GM19438 (cell line): ENCODE measurements around the gene CPSF6.
"Not testable (repeated sequence)": the region's sequence is repeated elsewhere in the genome, so short reads cannot be mapped to it uniquely, and the experiment has no call there.

Source experiments
- ATAC-seq: cut with Tn5 transposase; IDR thresholded peaks from one replicate; pipeline ENCODE4 v1.9.1; 2021; ENCODE audit warnings: low read depth; ENCODE audit not compliant: unreplicated experiment

Gene CPSF6

GRCh38 chr12:69254862-69255261 is 15.5 kb downstream of the CPSF6 start:
- ATAC-seq = no peak

GRCh38 chr12:69258655-69259054 is 19.3 kb downstream of the CPSF6 start:
- ATAC-seq = no peak

DNA sequence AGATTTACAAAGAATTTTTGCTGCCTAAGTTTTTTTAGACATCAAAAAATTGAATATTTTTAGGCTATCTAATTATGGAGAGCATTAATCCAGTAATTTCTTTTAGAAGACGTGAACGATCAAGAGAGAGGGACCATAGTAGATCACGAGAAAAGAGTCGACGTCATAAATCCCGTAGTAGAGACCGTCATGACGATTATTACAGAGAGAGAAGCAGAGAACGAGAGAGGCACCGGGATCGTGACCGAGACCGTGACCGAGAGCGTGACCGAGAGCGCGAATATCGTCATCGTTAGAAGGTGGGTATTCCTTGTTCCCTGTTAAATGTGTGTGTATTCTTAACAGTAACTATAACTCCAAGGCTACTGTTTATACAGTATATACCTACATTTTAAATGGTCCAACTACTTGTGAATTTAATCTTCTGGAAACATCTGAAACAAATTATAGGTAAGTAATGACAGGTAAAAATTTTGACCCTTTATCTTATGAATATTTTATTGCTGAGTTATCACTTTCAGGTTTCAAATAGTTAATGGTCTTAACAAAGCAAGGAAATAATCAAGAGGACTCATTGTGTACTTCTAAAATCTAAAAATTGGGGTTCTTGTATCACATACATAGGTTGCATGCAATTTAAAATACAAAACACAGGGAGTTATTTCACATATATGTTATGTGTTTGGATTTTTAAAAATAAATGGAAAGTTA is 23.1 kb downstream of the CPSF6 start:
- ATAC-seq = no peak

DNA sequence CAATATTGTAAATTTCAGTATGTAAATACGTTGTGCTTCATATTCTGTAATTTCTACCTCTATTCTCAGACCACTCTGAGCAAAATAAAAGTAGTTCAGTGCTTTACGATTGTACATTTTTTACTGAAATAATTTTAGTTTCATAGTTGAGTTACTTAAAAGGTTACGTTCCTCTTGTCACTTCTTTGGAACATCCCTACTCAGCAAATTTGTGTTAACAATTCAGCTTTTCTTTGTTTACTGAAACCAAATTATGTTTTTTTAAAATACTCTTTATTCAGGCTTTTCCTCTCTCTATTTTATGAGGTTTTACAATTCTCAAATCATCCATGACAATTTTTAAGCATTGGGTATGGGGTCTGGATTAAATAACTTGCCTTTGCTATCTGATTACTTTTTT is 25.8 kb downstream of the CPSF6 start:
- no peak for ATAC-seq

DNA sequence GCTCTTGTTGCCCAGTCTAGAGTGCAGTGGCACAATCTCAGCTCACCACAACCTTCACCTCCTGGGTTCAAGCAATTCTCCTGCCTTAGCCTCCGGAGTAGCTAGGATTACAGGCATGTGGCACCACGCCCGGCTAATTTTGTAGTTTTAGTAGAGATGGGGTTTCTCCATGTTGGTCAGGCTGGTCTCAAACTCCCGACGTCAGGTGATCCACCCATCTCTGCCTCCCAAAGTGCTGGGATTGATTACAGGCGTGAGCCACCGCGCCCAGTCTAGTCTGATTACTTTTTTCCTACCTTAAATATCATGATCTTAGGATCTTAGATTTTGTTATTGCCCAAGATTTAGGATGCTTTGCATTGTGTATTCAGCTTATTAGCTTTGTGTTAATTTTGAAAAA is 26.3 kb downstream of the CPSF6 start:
- not testable (repeated sequence) for ATAC-seq

DNA sequence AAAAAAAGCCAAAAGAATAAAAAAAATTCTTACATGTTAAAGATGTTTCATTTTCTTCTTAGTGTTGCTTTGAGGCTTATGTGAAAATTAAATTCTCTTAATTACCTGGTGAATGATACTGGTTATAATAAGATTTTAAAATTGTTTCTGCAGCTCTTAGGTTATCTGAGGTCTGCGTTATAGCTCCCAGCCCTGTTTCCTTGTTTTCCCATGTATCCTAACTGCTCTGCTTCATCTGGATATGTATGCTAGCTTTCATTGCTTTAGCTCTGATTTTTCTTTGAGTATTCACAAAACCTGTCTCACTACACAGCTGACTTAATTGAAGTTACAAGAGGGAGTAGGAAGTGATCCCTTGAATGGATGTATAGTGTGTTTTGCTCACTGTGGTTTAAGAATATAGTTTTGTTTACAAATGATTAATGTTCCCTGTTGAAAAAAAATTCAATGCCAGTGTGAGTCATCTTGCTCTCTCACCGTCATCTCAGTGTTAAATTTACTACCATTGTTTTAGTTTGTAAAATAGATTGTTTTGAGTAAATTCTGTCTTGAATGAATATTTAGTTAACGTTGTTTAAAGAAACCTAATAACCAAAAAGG is 26.8 kb downstream of the CPSF6 start:
- ATAC-seq = no peak

GRCh38 chr12:69269736-69270135 is 30.4 kb downstream of the CPSF6 start:
- ATAC-seq = no peak

DNA sequence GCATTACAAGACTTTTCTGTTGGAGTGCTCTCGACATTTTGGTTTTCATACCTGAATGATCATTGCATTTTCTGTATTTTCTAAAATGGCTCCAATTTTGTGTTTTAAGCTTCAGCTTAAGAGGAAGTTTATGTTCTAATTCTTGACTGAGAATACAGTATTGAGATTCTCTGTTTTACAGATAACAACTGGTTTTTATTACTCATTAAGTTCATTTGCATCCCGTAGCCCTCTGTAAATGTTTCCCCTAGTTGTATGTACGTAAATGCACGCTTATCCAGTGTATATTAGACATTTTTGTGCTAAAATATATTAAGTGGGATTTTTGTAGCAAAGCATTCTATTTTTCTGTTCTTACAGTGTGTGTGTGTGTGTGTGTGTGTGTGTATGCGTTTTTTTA is 33.1 kb downstream of the CPSF6 start:
- no peak for ATAC-seq

DNA sequence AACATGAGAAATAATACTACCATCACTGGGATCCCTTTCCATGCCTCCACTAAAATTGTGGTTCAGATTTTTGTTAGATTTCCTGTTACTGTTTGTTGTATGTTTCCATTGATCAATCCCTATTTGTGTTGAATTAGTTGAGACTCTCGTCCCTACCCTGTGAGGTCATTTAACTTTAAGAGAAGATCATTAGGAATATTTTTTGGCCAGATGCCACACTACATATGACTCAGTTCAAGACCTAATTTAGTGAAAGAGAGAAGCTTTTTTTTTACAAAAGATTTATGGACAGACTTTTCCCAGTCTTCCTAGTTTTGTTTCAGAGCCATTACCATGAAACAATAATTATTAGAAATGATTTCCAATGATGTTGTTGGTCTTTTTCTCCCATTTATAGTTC is 35.5 kb downstream of the CPSF6 start:
- ATAC-seq = no peak

DNA sequence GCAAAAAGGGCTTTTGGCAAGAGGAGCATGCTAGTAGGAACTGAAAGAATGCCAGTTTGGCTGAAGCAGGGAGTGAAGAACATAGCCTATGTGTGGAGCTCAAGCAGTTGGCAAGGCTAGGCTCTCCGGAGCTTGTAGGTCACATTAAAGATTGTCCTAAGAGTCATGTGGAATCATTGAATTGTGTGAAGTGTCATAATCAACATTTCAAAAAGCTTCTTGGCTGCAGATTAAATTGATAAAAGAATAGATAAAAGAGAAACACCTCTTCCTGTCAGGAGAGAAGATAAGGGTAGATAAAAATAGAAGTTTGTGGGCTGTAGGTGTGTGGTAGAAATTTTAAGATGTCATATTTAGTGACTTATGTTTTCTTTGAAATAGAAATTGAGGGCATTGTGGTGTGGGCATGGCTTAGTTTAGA is 36.1 kb downstream of the CPSF6 start:
- no peak for ATAC-seq

GRCh38 chr12:69278814-69279782 is 39.7 kb downstream of the CPSF6 start:
- no peak for ATAC-seq

- no peak for ATAC-seq
These were observed 44.8 kb downstream of the CPSF6 start for GRCh38 chr12:69284131-69284530.

GRCh38 chr12:69287556-69287955 is 48.2 kb downstream of the CPSF6 start:
- ATAC-seq = no peak

DNA sequence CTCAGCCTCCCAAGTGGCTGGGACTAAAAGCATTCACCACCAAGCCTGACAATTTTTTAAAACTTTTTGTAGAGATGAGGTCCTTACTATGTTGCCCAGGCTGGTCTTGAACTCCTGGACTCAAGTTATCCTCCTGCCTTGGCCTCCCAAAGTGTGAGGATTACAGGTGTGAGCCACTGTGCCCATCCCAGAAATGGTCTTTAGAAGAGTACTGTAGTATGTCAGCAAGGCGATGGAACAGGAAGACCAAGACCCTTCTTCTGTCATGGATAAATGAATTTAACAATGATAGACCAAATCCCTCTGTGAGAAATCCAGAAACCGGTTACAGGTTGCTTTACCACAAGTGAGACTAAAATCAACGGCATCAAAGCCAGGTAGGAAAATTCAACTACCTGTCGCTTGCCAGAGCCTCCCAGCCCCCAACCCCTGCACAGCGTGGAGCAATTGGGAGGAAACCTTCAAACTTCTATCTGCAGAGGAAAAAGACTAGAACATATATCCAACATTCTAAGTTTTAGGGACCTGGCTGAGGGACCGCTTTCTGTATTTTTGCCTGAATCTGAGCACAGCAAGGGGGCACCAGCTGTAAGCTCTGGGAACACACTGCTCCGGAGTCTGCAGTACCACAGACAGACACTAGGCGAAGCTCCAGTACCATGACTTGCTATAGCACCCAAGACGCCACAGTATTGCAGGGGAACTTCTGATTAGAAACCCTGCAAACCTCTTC is 51.3 kb downstream of the CPSF6 start:
- ATAC-seq = peak; percentile 97

GRCh38 chr12:69291278-69291593 is 51.9 kb downstream of the CPSF6 start:
- ATAC-seq = no peak

- no peak for ATAC-seq
These were observed 58.8 kb downstream of the CPSF6 start for GRCh38 chr12:69298133-69298532.

DNA sequence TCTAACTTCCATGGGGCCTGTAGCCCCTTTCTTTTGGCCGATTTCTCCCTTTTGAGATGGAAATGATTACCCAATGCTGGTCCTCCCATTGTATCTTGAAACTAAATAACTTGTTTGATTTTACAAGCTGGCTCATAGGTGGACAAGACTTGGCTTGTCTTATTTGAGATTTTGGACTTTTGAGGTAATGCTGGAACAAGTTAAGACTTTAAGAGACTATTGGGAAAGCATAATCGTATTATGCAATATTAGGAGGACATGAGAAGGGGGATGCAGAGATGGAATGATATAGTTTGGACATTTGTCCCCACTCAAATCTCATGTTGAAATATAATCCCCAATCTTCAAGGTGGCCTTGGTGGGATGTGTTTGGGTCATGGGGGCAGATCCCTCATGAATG is 59.6 kb downstream of the CPSF6 start:
- no peak for ATAC-seq

DNA sequence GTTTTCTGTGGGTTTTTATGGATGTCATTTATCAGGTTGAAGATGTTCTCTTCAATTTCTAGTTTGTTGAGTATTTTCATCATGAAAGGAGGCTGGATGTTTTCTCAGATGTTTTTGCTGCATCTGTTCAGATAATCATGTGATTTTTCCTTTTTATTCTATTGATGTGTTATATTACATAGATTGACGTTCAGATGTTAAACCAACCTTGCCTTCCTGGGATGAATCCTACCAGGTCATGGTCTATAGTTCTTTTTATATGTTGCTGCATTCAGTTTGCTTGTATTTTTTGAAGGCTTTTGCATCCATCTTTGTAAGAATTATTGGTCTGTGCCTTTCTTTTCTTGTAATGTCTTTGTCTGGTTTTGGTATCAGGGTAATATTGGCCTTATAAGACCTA is 64.9 kb downstream of the CPSF6 start:
- no peak for ATAC-seq

DNA sequence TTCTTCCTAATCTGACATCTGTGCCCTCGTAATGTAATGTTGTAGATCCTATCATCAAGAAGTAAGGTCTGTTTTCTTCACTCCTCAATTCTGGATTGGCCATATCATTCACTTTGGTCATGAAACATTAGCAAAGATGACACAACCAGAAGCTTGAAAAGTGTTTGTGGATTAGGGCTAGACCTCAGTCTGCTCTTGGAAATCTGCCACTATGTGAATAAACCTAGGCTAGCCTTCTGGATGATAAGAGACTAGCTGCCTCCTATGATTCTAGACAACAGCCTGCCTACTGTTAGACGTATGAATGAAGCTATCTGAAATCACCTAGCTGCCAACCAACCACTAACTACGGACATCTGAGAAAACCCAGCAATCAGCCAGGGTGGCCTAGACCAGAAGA is 70.1 kb downstream of the CPSF6 start:
- no peak for ATAC-seq

DNA sequence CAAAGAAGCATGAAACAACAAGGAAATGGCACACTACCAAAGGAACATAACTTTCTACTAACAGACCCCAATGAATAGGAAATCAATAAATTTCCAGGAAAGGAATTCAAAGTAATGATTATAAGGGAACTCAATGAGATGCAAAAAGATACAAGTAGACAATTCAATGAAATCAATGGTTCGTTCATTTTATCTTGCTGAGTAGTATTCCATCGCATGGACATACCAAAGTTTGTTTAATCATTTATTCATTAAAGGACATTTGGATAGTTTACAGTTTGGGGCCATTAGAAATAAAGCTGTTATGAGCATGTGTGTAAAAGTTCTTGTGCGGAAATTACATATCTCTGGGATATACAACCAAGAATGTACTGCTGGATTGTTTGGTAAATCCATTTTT is 73.8 kb downstream of the CPSF6 start:
- ATAC-seq = no peak

GRCh38 chr12:69316784-69317183 is 77.4 kb downstream of the CPSF6 start:
- not testable (repeated sequence) for ATAC-seq
